GM23338 (cell line): ENCODE data around the gene CYB5D1. TPM values are rescaled to one million over a fixed set of nuclear protein-coding genes. Genes with fewer than 3 reads are reported as not detected.

ENCODE experiments used
- ATAC-seq: fragments of 200-7000 bp; cut with Tn5 transposase; 3 replicates; pipeline ENCODE4 v1.9.1; 2020
- DNase-seq: peaks from one replicate; pipeline ENCODE4 v3.0.0-alpha.2; 2015; ENCODE audit warnings: low spot score
- H2AFZ ChIP-seq: fragments of 200-600 bp; sonication (generic); 2 replicates; pipeline ENCODE4 v1.8.0; 2016; ENCODE audit warnings: antibody characterized with exemption, mild to moderate bottlenecking, moderate library complexity
- H3F3A ChIP-seq: fragments of 200-600 bp; sonication (generic); replicated peaks from 2 replicates; pipeline ENCODE4 v1.8.0; 2017; ENCODE audit warnings: antibody characterized with exemption, mixed run types, low read depth
- H3K27ac ChIP-seq: fragments of 200-600 bp; sonication (generic); 2 replicates; pipeline ENCODE4 v1.6.1; 2016; ENCODE audit warnings: low read depth
- H3K27me3 ChIP-seq: fragments of 200-600 bp; sonication (generic); 2 replicates; pipeline ENCODE4 v1.8.0; 2016; ENCODE audit warnings: mild to moderate bottlenecking, mixed run types, moderate library complexity; ENCODE audit not compliant: insufficient read depth
- H3K36me3 ChIP-seq: fragments of 200-600 bp; sonication (generic); 2 replicates; pipeline ENCODE4 v1.8.0; 2016; ENCODE audit warnings: mild to moderate bottlenecking; ENCODE audit not compliant: insufficient read depth
- H3K4me1 ChIP-seq: fragments of 200-600 bp; sonication (generic); 2 replicates; pipeline ENCODE4 v1.8.0; 2016; ENCODE audit warnings: mild to moderate bottlenecking, moderate library complexity; ENCODE audit not compliant: insufficient read depth
- H3K4me2 ChIP-seq: fragments of 200-600 bp; sonication (generic); 2 replicates; pipeline ENCODE4 v1.7.1; 2017; ENCODE audit warnings: mixed run types
- H3K4me3 ChIP-seq: fragments of 200-600 bp; sonication (generic); 2 replicates; pipeline ENCODE4 v1.6.1; 2016; ENCODE audit warnings: mixed run types
- H3K79me2 ChIP-seq: fragments of 200-600 bp; sonication (generic); replicated peaks from 2 replicates; pipeline ENCODE4 v1.8.0; 2017; ENCODE audit warnings: mild to moderate bottlenecking; ENCODE audit not compliant: insufficient read depth
- H3K9me2 ChIP-seq: fragments of 200-600 bp; sonication (generic); 2 replicates; pipeline ENCODE4 v1.8.0; 2017; ENCODE audit not compliant: insufficient read depth
- H4K20me1 ChIP-seq: fragments of 200-600 bp; sonication (generic); replicated peaks from 2 replicates; pipeline ENCODE4 v1.8.0; 2017; ENCODE audit warnings: mild to moderate bottlenecking; ENCODE audit not compliant: insufficient read depth
- H3K27ac Mint-ChIP-seq: 2 replicates; pipeline ENCODE4 v1.8.0; 2020; ENCODE audit warnings: inconsistent platforms, mild to moderate bottlenecking, moderate library complexity, mixed read lengths
- H3K27me3 Mint-ChIP-seq: 3 replicates; pipeline ENCODE4 v1.8.0; 2022; ENCODE audit warnings: low read depth, mild to moderate bottlenecking, moderate library complexity, mixed read lengths, inconsistent platforms; ENCODE audit not compliant: insufficient read depth, poor library complexity
- H3K36me3 Mint-ChIP-seq: 3 replicates; pipeline ENCODE4 v1.8.0; 2021; ENCODE audit warnings: low read depth, mild to moderate bottlenecking, inconsistent platforms, moderate library complexity, mixed read lengths
- H3K4me1 Mint-ChIP-seq: 3 replicates; pipeline ENCODE4 v1.8.0; 2020; ENCODE audit warnings: mild to moderate bottlenecking, inconsistent platforms, mixed read lengths
- H3K4me3 Mint-ChIP-seq: 3 replicates; pipeline ENCODE4 v1.8.0; 2021; ENCODE audit warnings: moderate library complexity, mild to moderate bottlenecking, inconsistent platforms, mixed read lengths
- H3K9me3 Mint-ChIP-seq: 3 replicates; pipeline ENCODE4 v1.8.0; 2020; ENCODE audit warnings: moderate library complexity, mild to moderate bottlenecking, inconsistent platforms, mixed read lengths
- CTCF ChIP-seq, 2 experiments: fragments of 200-600 bp in 1 of 2; sonication (generic) in 1 of 2; conservative IDR thresholded peaks; 2 replicates each; pipeline versions ENCODE4 v1.5.1 to v1.6.1; 2016 to 2017; ENCODE audit warnings: antibody characterized with exemption in 2 of 2, low read depth in 2 of 2, mild to moderate bottlenecking in 2 of 2, moderate library complexity in 1 of 2
- EZH2 ChIP-seq: fragments of 200-600 bp; sonication (generic); IDR thresholded peaks from one replicate; pipeline ENCODE4 v1.8.0; 2017; ENCODE audit warnings: antibody characterized with exemption, mild to moderate bottlenecking, low read depth; ENCODE audit not compliant: unreplicated experiment
- POLR2AphosphoS5 ChIP-seq: IDR thresholded peaks from 2 replicates; pipeline ENCODE4 v1.6.1; 2016; ENCODE audit warnings: antibody characterized with exemption, low read depth
- STAT1 ChIP-seq: IDR thresholded peaks from one replicate; pipeline ENCODE4 v1.6.1; 2016; ENCODE audit warnings: antibody characterized with exemption; ENCODE audit not compliant: unreplicated experiment
- polyA plus RNA-seq: library from polyadenylated mRNA; unstranded; fragments of >200 nt; fragmentation: Nextera tagmentation; extraction: Ambion mirVana; gene quantifications from 2 replicates; pipeline ENCODE4 v1.2.1, GENCODE V29; 2016
- total RNA-seq: library from RNA; depleted of rRNA; stranded (reverse); fragments of >200 nt; shearing (Covaris generic); gene quantifications from 2 replicates; pipeline ENCODE4 v1.2.3, GENCODE V29; 2014
- TF ChIP-seq, protein P1 (sequence below): fragments of 250-450 bp; sonication (Bioruptor Pico); IDR thresholded peaks from 2 replicates; pipeline ENCODE4 v1.5.0; 2020; ENCODE audit warnings: mild to moderate bottlenecking, moderate library complexity

CYB5D1 gene
- total and polyA plus RNA-seq, 2 experiments from 2014 or later = 3.5 to 8.4 TPM

GRCh38 chr17:7838090-7839075 is 19.4 kb upstream of the CYB5D1 start:
- Mint-ChIP-seq H3K27ac (no peak overlapping the region), H3K27me3 (peaks cover 70% of the 10 kb centered on the region), H3K4me1 (peaks cover 40% of the 10 kb centered on the region), H3K36me3 (peaks cover 2% of the 10 kb centered on the region; the same call in 1 of the 3 replicates), H3K4me3 (peak overlapping the region; percentile 91), H3K9me3 (no peaks in the 10 kb centered on the region; the same call in 1 of the 3 replicates)
- H3K4me3 ChIP-seq = peak overlapping the region; percentile 48
- peaks cover 30% of the 10 kb centered on the region for H3F3A ChIP-seq
- ATAC-seq = no peak
- peak; percentile 78 for DNase-seq
- H3K4me1 ChIP-seq = peaks cover 25% of the 10 kb centered on the region
- H4K20me1 ChIP-seq = peaks cover 13% of the 10 kb centered on the region
- H3K27me3 ChIP-seq = peaks cover 74% of the 10 kb centered on the region
- H3K27ac ChIP-seq = no peak overlapping the region
- H3K79me2 ChIP-seq = no peaks in the 10 kb centered on the region
- TF ChIP-seq, protein P1, sequence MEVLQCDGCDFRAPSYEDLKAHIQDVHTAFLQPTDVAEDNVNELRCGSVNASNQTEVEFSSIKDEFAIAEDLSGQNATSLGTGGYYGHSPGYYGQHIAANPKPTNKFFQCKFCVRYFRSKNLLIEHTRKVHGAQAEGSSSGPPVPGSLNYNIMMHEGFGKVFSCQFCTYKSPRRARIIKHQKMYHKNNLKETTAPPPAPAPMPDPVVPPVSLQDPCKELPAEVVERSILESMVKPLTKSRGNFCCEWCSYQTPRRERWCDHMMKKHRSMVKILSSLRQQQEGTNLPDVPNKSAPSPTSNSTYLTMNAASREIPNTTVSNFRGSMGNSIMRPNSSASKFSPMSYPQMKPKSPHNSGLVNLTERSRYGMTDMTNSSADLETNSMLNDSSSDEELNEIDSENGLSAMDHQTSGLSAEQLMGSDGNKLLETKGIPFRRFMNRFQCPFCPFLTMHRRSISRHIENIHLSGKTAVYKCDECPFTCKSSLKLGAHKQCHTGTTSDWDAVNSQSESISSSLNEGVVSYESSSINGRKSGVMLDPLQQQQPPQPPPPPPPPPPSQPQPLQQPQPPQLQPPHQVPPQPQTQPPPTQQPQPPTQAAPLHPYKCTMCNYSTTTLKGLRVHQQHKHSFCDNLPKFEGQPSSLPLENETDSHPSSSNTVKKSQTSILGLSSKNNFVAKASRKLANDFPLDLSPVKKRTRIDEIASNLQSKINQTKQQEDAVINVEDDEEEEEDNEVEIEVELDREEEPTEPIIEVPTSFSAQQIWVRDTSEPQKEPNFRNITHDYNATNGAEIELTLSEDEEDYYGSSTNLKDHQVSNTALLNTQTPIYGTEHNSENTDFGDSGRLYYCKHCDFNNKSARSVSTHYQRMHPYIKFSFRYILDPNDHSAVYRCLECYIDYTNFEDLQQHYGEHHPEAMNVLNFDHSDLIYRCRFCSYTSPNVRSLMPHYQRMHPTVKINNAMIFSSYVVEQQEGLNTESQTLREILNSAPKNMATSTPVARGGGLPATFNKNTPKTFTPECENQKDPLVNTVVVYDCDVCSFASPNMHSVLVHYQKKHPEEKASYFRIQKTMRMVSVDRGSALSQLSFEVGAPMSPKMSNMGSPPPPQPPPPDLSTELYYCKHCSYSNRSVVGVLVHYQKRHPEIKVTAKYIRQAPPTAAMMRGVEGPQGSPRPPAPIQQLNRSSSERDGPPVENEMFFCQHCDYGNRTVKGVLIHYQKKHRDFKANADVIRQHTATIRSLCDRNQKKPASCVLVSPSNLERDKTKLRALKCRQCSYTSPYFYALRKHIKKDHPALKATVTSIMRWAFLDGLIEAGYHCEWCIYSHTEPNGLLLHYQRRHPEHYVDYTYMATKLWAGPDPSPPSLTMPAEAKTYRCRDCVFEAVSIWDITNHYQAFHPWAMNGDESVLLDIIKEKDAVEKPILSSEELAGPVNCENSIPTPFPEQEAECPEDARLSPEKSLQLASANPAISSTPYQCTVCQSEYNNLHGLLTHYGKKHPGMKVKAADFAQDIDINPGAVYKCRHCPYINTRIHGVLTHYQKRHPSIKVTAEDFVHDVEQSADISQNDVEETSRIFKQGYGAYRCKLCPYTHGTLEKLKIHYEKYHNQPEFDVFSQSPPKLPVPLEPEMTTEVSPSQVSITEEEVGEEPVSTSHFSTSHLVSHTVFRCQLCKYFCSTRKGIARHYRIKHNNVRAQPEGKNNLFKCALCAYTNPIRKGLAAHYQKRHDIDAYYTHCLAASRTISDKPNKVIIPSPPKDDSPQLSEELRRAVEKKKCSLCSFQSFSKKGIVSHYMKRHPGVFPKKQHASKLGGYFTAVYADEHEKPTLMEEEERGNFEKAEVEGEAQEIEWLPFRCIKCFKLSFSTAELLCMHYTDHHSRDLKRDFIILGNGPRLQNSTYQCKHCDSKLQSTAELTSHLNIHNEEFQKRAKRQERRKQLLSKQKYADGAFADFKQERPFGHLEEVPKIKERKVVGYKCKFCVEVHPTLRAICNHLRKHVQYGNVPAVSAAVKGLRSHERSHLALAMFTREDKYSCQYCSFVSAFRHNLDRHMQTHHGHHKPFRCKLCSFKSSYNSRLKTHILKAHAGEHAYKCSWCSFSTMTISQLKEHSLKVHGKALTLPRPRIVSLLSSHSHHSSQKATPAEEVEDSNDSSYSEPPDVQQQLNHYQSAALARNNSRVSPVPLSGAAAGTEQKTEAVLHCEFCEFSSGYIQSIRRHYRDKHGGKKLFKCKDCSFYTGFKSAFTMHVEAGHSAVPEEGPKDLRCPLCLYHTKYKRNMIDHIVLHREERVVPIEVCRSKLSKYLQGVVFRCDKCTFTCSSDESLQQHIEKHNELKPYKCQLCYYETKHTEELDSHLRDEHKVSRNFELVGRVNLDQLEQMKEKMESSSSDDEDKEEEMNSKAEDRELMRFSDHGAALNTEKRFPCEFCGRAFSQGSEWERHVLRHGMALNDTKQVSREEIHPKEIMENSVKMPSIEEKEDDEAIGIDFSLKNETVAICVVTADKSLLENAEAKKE (CRISPR knock-in tag) = no peak
- TF ChIP-seq STAT1 = no peak
- no peak for TF ChIP-seq CTCF (conservative IDR thresholded peaks at IDR 0.05; ENCODE audit: low read depth in 2 of 2)
- no peak for TF ChIP-seq POLR2AphosphoS5
- TF ChIP-seq EZH2 = peak; percentile 41
- H3K9me2 ChIP-seq = no peaks in the 10 kb centered on the region
- H3K36me3 ChIP-seq = peaks cover 6% of the 10 kb centered on the region; the same call in 1 of the 2 replicates
- H3K4me2 ChIP-seq = peak overlapping the region; percentile 78
- no peak overlapping the region for H2AFZ ChIP-seq
